Measurements from ENCODE around the gene TMIGD1.

The TMIGD1 gene

GRCh38 chr17:30323895-30324319, 9.9 kb downstream of the TMIGD1 start:
- DNase-seq = no peak

GRCh38 chr17:30323262-30323894, 10.5 kb downstream of the TMIGD1 start:
- no peak for DNase-seq

GRCh38 chr17:30321314-30321713, 12.5 kb downstream of the TMIGD1 start:
- DNase-seq = no peak

GRCh38 chr17:30318155-30318554, 15.7 kb downstream of the TMIGD1 start:
- DNase-seq = no peak

GRCh38 chr17:30316736-30317135, 17.1 kb downstream of the TMIGD1 start:
- no peak for DNase-seq

GRCh38 chr17:30315106-30315505, 18.8 kb downstream of the TMIGD1 start:
- no peak for DNase-seq

- DNase-seq = no peak
Observed at GRCh38 chr17:30314474-30314873, 19.4 kb downstream of the TMIGD1 start.

- DNase-seq = no peak
Observed at GRCh38 chr17:30312226-30312625, 21.6 kb downstream of the TMIGD1 start.

GRCh38 chr17:30310562-30310961, 23.3 kb downstream of the TMIGD1 start:
- no peak for DNase-seq

GRCh38 chr17:30309591-30309990, 24.3 kb downstream of the TMIGD1 start:
- no peak for DNase-seq

- DNase-seq = no peak
Observed at GRCh38 chr17:30308406-30308805, 25.5 kb downstream of the TMIGD1 start.

GRCh38 chr17:30304778-30305177, 29.1 kb downstream of the TMIGD1 start:
- no peak for DNase-seq

- DNase-seq = no peak
Observed at GRCh38 chr17:30302241-30302640, 31.6 kb downstream of the TMIGD1 start.

GRCh38 chr17:30300818-30301217, 33.0 kb downstream of the TMIGD1 start:
- DNase-seq = no peak

GRCh38 chr17:30299000-30299399, 34.9 kb downstream of the TMIGD1 start:
- peak; percentile 17 for DNase-seq

- DNase-seq = no peak
Observed at GRCh38 chr17:30297715-30298114, 36.1 kb downstream of the TMIGD1 start.

GRCh38 chr17:30296499-30297080, 37.3 kb downstream of the TMIGD1 start:
- DNase-seq = no peak

- peak; percentile 13 for DNase-seq
Observed at GRCh38 chr17:30292286-30292858, 41.5 kb downstream of the TMIGD1 start.

GRCh38 chr17:30291543-30292285, 42.1 kb downstream of the TMIGD1 start, which contains the start of gene BLMH:
BLMH (minus strand) TSS chr17:30291944; CDS start chr17:30291819, 125 bp downstream.
- peak; percentile 74 for DNase-seq

- DNase-seq = no peak
Observed at GRCh38 chr17:30290696-30291542, 42.9 kb downstream of the TMIGD1 start.

GRCh38 chr17:30290077-30290476, 43.8 kb downstream of the TMIGD1 start:
- DNase-seq = no peak

GRCh38 chr17:30279156-30279555, 54.7 kb downstream of the TMIGD1 start:
- DNase-seq = no peak

- DNase-seq = peak; percentile 22
Observed at GRCh38 chr17:30278032-30278431, 55.8 kb downstream of the TMIGD1 start.
